ENCODE results near the gene FOXK1.
"Not testable (repeated sequence)": the region's sequence is repeated elsewhere in the genome, so short reads cannot be mapped to it uniquely, and the experiment has no call there.

FOXK1 gene

DNA sequence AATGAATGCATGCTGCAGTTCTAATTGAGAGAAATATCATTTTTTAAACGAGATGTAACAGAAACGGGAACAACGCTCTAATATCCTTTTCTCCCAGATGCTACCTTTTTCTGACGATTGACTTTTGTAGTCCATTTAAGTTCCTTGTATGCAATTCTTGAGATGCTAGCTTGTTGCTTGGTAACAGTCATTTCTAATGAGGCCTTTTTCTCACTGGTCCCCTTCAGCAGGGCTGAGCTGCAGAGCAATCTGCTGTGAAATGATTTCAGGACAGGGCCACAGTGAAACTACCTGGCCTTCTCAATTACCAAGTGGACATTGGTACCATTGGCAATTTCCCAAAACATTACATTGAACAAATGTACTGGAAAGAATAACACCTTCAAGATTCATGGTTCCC lies 26.2 kb upstream of the FOXK1 start:
- no peak overlapping the region for H3K27ac Mint-ChIP-seq
- peaks cover 32% of the 10 kb centered on the region for H3K9me3 Mint-ChIP-seq
- H3K36me3 Mint-ChIP-seq (ENCODE audit: low read depth), result peaks cover 4% of the 10 kb centered on the region
- no peak overlapping the region for H3K4me3 Mint-ChIP-seq
- peaks cover 2% of the 10 kb centered on the region for H3K4me1 Mint-ChIP-seq (ENCODE audit: low read depth)
- no peak for DNase-seq (ENCODE audit: low spot score)
- no peaks in the 10 kb centered on the region for H3K27me3 Mint-ChIP-seq (ENCODE audit: low read depth)

GRCh38 chr7:4657640-4658417 lies 24.3 kb upstream of the FOXK1 start:
- no peak for DNase-seq (ENCODE audit: low spot score)
- Mint-ChIP-seq H3K4me3 (no peak overlapping the region), H3K4me1 (ENCODE audit: low read depth) (no peaks in the 10 kb centered on the region), H3K27me3 (ENCODE audit: low read depth) (no peaks in the 10 kb centered on the region), H3K27ac (no peak overlapping the region), H3K9me3 (peaks cover 32% of the 10 kb centered on the region), H3K36me3 (ENCODE audit: low read depth) (peaks cover 4% of the 10 kb centered on the region)

- no peaks in the 10 kb centered on the region for H3K4me1 Mint-ChIP-seq (ENCODE audit: low read depth)
- H3K4me3 Mint-ChIP-seq, result no peak overlapping the region
- no peak overlapping the region for H3K27ac Mint-ChIP-seq
- no peak for DNase-seq (ENCODE audit: low spot score)
- no peaks in the 10 kb centered on the region for H3K27me3 Mint-ChIP-seq (ENCODE audit: low read depth)
- H3K9me3 Mint-ChIP-seq, result peaks cover 32% of the 10 kb centered on the region
- peaks cover 4% of the 10 kb centered on the region for H3K36me3 Mint-ChIP-seq (ENCODE audit: low read depth)
Measured at GRCh38 chr7:4659551-4660286, 22.4 kb upstream of the FOXK1 start.

DNA sequence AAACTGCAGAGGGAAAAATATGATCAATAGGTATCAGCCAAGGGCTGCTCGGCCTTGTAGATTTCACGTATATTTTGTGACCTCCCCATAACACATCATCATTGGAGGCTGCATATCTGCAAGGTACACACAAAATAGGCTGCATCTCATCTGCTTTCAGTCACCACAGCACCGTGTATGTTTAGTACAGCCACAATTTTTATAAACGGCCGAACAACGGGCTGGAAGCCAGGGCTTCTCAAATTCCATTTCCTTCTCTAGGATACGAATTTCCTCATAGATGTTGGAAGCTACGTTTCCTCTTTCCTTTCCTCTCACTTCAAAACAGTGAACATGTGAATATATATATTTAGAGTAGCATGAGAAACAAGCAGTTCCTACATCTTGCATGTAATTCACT lies 20.2 kb upstream of the FOXK1 start:
- Mint-ChIP-seq H3K4me3 (no peak overlapping the region), H3K9me3 (peaks cover 26% of the 10 kb centered on the region), H3K4me1 (ENCODE audit: low read depth) (no peaks in the 10 kb centered on the region), H3K27me3 (ENCODE audit: low read depth) (no peaks in the 10 kb centered on the region), H3K36me3 (ENCODE audit: low read depth) (peaks cover 4% of the 10 kb centered on the region), H3K27ac (no peak overlapping the region)
- no peak for DNase-seq (ENCODE audit: low spot score)

DNA sequence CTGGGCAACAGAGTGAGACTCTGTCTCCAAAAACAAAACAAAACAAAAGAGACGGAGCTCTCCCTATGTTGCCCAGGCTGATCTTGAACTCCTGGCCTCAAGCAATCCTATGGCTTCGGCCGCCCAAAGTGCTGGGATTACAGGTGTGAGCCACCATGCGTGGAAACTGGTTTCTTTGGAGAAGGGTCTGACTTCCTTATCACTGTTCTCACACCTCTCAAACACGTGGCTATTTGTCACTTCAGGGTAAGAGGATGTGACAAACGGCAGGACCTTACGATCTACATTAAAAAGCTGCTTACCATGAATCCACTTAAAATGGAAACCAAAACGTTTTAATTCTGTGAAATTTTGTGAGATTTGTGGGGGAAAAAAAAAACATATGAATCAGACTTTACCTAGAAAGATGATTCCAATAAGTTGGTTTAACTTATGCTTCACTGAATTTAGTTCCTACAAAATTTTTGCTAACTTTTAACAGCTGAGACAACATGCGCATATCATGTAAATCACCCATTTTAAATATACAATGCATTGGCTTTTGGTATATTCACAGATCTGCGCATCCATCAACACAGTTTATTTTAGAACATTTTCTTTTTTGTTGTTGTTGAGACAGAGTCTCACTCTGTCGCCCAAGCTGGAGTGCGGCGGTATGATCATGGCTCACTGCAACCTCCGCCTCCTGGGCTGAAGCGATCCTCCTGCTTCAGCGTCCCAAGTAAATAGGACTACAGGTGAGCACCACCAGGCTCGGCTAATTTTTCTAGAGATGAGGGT lies 18.7 kb upstream of the FOXK1 start:
- no peak for DNase-seq (ENCODE audit: low spot score)

DNA sequence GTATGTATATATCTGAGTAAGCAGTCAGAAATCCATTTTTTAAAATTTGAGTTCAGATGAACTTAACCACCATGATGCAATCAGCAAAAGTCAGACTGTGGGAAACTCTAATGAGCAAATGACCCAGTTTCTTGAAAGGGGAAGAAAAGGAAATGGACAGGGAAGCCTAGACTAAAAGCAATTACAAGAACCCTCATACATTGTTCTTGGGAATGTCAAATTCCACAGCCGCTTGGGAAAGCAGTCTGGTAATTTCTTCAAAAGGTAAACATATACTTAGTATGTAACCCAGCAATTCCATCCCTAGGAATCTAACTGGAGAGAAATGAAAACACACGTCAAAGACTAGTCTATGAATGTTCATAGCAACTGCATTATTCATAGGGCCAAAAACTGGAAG lies 16.4 kb upstream of the FOXK1 start:
- no peak overlapping the region for H3K4me3 Mint-ChIP-seq
- H3K36me3 Mint-ChIP-seq (ENCODE audit: low read depth), result no peaks in the 10 kb centered on the region
- no peaks in the 10 kb centered on the region for H3K27me3 Mint-ChIP-seq (ENCODE audit: low read depth)
- DNase-seq (ENCODE audit: low spot score), result no peak
- no peak overlapping the region for H3K27ac Mint-ChIP-seq
- H3K4me1 Mint-ChIP-seq (ENCODE audit: low read depth), result peaks cover 1% of the 10 kb centered on the region
- no peaks in the 10 kb centered on the region for H3K9me3 Mint-ChIP-seq

More for the DNA sequence above, 18.7 kb upstream of the FOXK1 start:
- Mint-ChIP-seq H3K4me3 (no peak overlapping the region), H3K9me3 (peaks cover 15% of the 10 kb centered on the region), H3K27ac (no peak overlapping the region), H3K27me3 (ENCODE audit: low read depth) (no peaks in the 10 kb centered on the region), H3K4me1 (ENCODE audit: low read depth) (peaks cover 1% of the 10 kb centered on the region), H3K36me3 (ENCODE audit: low read depth) (peaks cover 4% of the 10 kb centered on the region)

DNA sequence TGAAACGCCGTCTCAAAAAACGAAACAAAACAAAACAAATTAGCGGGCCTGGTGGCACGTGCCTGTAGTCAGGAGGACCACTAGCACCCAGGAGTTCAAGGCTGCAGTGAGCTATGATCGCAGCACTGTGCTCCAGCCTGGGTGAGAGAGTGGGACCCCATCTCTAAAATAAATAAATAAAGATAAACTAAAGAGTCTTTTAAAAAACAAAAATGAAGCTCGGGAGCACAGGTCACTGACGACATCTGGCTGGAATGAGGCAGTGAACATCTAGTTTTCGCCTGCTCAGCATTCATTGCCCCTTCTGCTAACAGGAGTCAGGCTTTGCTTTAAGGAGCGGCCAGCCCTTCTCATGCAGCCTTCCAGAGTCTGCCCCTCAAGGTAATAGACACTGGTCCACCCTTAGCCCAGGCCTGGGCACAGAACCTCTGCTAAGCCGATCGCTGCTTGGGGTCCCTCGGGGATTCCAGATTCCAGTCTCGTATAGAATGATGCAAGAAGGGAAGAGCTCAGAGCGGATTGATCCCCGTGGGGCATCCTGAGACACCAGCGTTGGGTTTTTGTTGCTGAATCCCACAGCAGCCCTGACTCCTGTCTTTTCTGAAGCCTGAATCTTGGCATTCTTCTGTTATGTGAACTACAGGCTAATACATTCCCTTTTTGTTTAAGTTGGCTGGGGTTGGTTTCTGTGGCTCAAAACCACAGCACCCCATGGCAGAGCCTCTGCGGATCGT lies 14.2 kb upstream of the FOXK1 start:
- Mint-ChIP-seq H3K27ac (no peak overlapping the region), H3K4me3 (no peak overlapping the region)
- no peak for DNase-seq (ENCODE audit: low spot score)

DNA sequence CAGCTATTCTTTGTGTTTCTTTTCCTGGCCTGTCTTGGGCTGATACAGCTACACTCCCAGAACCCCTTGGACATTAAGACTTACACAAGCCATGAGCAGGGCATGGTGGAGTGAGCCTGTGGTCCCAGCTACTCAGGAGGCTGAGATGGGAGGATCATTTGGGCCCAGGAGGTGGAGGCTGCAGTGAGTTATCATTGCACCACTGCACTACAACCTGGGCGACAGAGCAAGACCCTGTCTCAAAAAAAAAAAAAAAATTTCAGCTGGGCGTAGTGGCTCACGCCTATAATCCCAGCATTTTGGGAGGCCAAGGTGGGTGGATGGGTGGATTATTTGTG lies 13.6 kb upstream of the FOXK1 start:
- Mint-ChIP-seq H3K9me3 (peaks cover 3% of the 10 kb centered on the region), H3K4me1 (ENCODE audit: low read depth) (peaks cover 1% of the 10 kb centered on the region), H3K36me3 (ENCODE audit: low read depth) (no peaks in the 10 kb centered on the region), H3K4me3 (no peak overlapping the region), H3K27me3 (ENCODE audit: low read depth) (no peaks in the 10 kb centered on the region), H3K27ac (no peak overlapping the region)
- DNase-seq (ENCODE audit: low spot score), result no peak

More for the DNA sequence above, 14.2 kb upstream of the FOXK1 start:
- peaks cover 3% of the 10 kb centered on the region for H3K9me3 Mint-ChIP-seq
- no peaks in the 10 kb centered on the region for H3K36me3 Mint-ChIP-seq (ENCODE audit: low read depth)
- no peaks in the 10 kb centered on the region for H3K27me3 Mint-ChIP-seq (ENCODE audit: low read depth)
- peaks cover 1% of the 10 kb centered on the region for H3K4me1 Mint-ChIP-seq (ENCODE audit: low read depth)

DNA sequence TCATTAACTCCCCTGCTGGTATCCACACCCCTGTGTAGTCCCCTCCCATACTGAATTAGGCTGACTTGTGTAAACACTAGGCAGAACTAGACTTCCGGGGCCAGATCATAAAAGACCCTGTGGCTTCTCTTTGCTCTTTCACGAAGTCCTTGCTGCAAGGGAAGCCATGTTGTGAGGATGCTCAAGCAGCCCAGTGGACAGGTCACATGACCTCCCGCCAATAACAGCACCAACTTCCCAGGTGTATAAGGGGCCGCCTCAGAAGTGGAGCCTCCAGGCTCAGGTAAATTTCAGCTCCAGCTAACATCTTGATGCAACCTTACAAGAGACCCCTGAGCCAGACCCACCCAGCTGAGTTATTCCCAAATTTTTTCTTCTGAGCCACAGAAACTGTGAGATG lies 11.3 kb upstream of the FOXK1 start:
- Mint-ChIP-seq H3K27ac (no peak overlapping the region), H3K4me1 (ENCODE audit: low read depth) (peaks cover 1% of the 10 kb centered on the region), H3K27me3 (ENCODE audit: low read depth) (no peaks in the 10 kb centered on the region), H3K4me3 (no peak overlapping the region), H3K9me3 (peaks cover 3% of the 10 kb centered on the region), H3K36me3 (ENCODE audit: low read depth) (no peaks in the 10 kb centered on the region)
- no peak for DNase-seq (ENCODE audit: low spot score)

- Mint-ChIP-seq H3K36me3 (ENCODE audit: low read depth) (no peaks in the 10 kb centered on the region), H3K4me3 (no peak overlapping the region), H3K9me3 (peaks cover 3% of the 10 kb centered on the region), H3K27me3 (ENCODE audit: low read depth) (no peaks in the 10 kb centered on the region), H3K27ac (no peak overlapping the region), H3K4me1 (ENCODE audit: low read depth) (no peaks in the 10 kb centered on the region)
- DNase-seq (ENCODE audit: low spot score), result no peak
Measured at GRCh38 chr7:4675771-4676367, 6.2 kb upstream of the FOXK1 start.

DNA sequence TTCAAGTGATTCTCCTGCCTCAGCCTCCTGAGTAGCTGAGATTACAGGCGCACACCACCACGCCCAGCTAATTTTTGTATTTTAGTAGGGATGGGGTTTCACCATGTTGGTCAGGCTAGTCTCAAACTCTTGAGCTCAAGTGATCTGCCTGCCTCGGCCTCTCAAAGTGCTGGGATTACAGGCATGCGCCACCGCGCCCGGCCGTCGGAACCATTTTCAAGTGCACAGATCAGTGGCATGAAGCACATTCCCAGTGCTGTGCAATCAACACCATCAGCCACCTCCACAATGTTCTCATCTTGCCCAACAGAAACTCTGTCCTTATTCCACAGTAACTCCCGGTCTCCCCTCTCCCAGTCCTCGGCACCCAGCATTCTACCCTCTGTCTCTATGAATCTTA lies 4.6 kb upstream of the FOXK1 start:
- not testable (repeated sequence) for H3K4me1 Mint-ChIP-seq (ENCODE audit: low read depth); H3K9me3 Mint-ChIP-seq; H3K4me3 Mint-ChIP-seq; H3K27me3 Mint-ChIP-seq (ENCODE audit: low read depth); DNase-seq (ENCODE audit: low spot score); H3K27ac Mint-ChIP-seq; H3K36me3 Mint-ChIP-seq (ENCODE audit: low read depth)

GRCh38 chr7:4681218-4681851 lies 760 bp upstream of the FOXK1 start:
- Mint-ChIP-seq H3K4me3 (peak overlapping the region; percentile 89), H3K27ac (peak overlapping the region; percentile 90), H3K9me3 (no peaks in the 10 kb centered on the region), H3K36me3 (ENCODE audit: low read depth) (peaks cover 11% of the 10 kb centered on the region), H3K4me1 (ENCODE audit: low read depth) (peaks cover 18% of the 10 kb centered on the region), H3K27me3 (ENCODE audit: low read depth) (no peaks in the 10 kb centered on the region)
- DNase-seq (ENCODE audit: low spot score), result no peak

DNA sequence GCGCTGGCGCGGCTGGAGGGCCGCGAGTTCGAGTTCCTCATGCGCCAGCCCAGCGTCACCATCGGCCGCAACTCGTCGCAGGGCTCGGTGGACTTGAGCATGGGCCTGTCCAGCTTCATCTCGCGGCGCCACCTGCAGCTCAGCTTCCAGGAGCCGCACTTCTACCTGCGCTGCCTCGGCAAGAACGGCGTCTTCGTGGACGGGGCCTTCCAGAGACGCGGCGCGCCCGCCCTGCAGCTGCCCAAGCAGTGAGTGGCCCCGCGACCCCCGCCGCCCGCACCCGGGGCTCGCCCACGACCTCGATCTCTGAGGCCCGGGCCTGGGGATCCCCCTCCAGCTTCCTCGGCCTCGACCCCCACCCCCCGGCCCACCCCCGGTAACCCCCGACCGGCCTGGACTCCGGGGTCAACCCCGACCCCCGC lies 537 bp downstream of the FOXK1 start:
- Mint-ChIP-seq H3K9me3 (no peaks in the 10 kb centered on the region), H3K36me3 (ENCODE audit: low read depth) (peaks cover 12% of the 10 kb centered on the region), H3K4me3 (peak overlapping the region; percentile 66), H3K27me3 (ENCODE audit: low read depth) (no peaks in the 10 kb centered on the region), H3K4me1 (ENCODE audit: low read depth) (peaks cover 18% of the 10 kb centered on the region), H3K27ac (peak overlapping the region; percentile 45)
- DNase-seq (ENCODE audit: low spot score), result peak; percentile 29
